GM18867 (cell line): Measurements from ENCODE around the gene CITED1.

Experiments used
- ATAC-seq: cut with Tn5 transposase; IDR thresholded peaks from one replicate; pipeline ENCODE4 v1.9.1; 2021; ENCODE audit warnings: mild to moderate bottlenecking, moderate library complexity; ENCODE audit not compliant: unreplicated experiment

Gene CITED1

GRCh38 chrX:72271812-72272211 lies 33.9 kb downstream of the CITED1 start:
- ATAC-seq, result no peak

DNA sequence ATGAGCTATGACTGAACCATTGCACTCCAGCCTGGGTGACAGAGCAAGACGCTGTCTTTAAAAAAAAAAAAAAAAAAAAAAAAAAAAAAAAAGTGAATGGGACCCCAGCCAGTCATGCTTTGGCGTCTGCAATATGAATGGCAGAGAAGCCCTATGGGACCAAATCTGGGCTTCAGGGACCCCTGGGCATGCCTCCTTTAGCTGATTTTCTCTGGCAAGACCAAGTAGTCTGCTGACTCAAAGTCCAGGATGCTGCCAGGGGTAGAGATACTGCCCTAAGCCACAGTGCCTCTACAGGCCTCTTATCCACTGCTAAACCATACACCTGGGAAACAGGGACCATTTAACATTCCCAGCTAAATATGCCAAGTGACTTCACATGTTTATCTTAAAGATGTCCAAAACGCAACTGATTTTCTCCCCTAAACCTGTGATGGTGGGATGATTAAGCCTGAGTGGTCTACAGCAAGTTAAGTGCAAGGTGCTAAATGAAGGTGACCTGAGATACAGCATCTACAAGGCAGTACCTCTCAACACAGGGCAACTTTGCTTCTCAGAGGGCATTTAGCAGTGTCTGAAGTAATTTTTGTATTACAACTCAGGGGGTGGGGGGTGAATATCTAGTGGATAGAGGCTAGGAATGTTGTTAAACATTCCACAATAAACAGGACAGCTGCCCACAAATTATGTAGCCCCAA lies 34.5 kb downstream of the CITED1 start:
- ATAC-seq, result no peak

DNA sequence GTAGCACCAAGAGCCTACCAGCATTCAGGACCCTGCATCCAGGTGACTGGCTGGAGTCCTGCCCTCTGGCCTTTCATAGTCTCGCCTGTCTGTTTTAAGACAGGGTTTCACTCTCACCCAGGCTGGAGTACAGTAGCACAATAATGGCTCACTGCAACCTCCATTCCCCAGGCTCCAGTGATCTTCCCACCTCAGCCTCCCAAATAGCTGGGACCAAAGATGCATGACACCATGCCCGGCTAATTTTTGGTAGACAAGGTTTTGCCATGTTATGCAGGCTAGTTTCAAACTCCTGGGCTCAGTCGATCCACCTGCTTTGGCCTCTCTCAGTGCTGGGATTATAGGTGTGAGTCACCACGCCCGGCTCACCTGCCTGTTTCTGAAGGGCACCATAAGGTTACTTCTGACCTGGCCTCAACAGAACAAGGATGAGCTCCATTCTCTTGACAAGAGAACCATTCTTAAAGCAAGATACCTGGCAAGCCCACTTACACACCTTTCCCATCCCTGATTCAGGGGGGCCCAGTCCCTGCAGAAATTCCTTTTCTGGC lies 35.3 kb downstream of the CITED1 start:
- no peak for ATAC-seq

DNA sequence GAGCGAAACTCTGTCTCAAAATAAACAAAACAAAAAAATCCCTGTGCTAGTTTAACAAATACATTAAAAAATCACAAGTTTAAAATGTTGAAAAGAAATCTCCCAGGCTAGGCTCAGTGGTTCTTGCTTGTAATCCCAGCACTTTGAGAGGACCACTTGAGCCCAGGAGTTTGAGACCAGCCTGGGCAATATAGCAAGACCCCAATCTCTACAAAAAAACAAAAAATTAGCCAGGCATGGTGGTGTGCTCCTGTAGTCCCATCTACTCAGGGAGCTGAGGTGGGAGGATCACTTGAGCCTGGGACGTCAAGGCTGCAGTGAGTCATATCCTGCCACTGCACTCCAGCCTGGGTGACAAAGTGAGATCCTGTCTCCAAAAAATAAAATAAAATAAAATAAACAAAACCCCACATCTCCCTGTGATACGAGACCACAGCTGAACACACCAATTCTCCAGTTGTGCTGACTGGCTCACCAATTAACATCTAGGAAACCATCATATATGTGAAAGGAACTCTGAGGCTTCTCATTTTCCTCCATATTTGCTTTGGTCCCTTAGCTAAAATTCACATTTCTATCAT lies 36.0 kb downstream of the CITED1 start:
- no peak for ATAC-seq

- no peak for ATAC-seq
Measured at GRCh38 chrX:72268597-72269365, 36.9 kb downstream of the CITED1 start.

- no peak for ATAC-seq
Measured at GRCh38 chrX:72265263-72265662, 40.5 kb downstream of the CITED1 start.

DNA sequence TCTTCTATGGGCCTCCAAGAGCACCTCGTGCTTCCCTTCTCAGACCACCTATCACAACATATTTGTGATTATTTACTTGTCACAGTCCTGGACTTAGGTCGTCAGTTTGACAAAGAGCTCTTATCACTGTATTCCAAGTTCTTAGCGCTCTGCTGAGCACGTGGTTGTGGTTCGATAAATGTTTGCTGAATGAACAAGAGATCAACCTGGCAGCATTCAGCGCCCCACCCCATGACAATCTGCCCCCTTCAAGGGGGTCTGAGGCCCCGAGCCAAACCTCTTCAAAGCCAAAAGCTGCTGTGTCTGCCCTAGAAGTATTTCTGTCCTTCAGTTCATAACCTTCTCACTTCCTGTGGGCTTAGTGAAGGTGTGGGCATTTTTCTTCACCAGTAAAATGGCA lies 43.6 kb downstream of the CITED1 start:
- no peak for ATAC-seq

DNA sequence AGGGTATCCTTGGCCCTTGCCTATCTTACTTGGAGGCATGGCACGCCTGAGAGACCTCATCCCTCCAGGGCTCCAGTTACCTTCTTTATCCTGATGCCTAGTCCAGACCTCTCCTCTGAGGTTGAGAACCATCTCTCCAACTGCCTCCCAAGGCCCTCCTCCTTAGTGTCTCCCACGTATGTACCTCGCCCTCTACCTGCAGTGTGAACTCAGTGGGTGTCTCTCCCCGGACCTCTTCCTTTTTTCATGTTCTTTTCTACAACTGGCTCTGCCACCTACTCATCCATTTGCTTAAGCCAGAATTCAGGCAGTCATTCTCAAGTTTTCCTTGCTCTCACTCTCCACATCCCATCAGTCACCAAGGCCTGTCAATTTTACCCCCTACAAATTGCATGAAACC lies 45.3 kb downstream of the CITED1 start:
- ATAC-seq, result no peak

DNA sequence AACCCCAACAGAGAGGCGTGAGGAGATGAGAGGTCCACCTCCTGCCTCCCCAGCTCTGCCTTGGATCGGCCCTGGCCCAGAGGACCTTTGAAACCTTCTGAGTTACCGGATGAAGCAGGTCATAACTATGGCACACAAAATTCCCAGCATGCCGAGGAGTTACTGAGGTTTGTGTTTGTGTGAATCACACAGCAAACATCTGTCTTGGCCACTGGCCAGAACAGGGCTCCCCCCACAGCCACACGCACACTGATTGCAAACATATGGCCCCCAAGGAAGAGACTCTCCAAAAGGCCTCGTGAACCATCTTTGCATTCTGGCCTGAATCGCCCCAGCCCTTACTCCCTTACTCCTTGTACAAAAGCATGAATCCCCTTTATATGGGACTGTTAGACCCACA lies 47.5 kb downstream of the CITED1 start:
- ATAC-seq, result no peak

DNA sequence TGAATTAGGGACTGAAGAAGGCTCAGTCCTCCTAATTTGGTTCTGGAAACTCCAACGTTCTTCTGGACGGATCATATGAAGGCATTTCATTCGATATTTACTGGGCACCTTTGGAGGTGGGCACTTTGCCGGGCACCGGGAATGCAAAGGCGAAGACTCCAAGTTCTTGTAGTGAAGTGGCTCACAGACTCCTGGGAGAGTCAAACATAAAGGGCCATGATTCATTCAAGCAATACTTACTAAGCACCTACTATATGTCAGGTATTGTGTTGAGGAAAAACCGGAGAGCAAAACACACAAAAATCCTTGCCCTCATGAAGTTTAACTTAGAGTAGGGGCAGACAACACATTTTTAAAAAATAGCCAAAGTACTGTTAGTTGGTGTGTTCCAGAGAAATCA lies 49.9 kb downstream of the CITED1 start:
- no peak for ATAC-seq

DNA sequence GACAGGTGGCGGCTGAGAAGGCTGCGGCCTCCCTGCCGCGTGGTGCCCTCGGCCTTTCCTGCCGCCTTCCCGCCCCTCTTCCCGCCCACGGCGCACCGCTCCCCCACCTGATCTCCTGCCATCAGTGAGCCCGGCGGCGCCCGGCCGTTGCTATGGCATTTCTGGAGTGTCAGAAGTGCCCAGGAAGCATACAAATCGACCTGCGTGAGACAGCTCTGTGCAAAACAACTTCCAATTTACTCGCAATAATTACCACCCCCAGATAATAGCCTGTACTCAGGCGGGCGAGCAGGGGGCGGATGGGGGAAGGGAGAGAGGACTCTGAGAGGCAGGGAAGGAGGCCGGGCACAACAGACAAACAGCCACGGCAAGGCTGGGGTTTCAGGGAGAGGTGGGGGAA lies 50.3 kb downstream of the CITED1 start:
- ATAC-seq, result no peak

GRCh38 chrX:72254816-72255215 lies 50.9 kb downstream of the CITED1 start:
- ATAC-seq, result no peak

GRCh38 chrX:72253686-72254085 lies 52.0 kb downstream of the CITED1 start:
- ATAC-seq, result no peak
